Pancreas (tissue), 10 donors: Measurements from ENCODE around the gene MGAM2. TPM values are rescaled to one million over a fixed set of nuclear protein-coding genes. Genes with fewer than 3 reads are reported as not detected.

Experiments
- ATAC-seq, 4 donors: fragments of 200-7000 bp; cut with Tn5 transposase; one replicate each; pipeline versions ENCODE4 v1.8.0 to v1.9.1; 2020; ENCODE audit warnings: mild to moderate bottlenecking in 4 of 4, moderate library complexity in 4 of 4
- DNase-seq, 6 donors: peaks; one replicate each; pipeline ENCODE4 v3.0.0-alpha.2; 2020
- FAIRE-seq: peaks from 2 replicates; lab custom pipeline; 2012; peaks lifted over from hg19 to GRCh38; lab: Jason Lieb, UNC
- H3K27ac ChIP-seq, 4 donors: fragments of 200-600 bp; sonication (generic); 1 replicate in 3 of 4; 2 replicates in 1 of 4; pipeline versions ENCODE4 v1.5.0 to v1.8.0; 2020
- H3K27me3 ChIP-seq, 4 donors: fragments of 200-600 bp; one replicate each; pipeline ENCODE4 v1.8.0; 2021
- H3K36me3 ChIP-seq, 3 donors: fragments of 200-600 bp; sonication (generic) in 1 of 3; one replicate each; pipeline versions ENCODE4 v1.5.0 to v1.8.0; 2020 to 2021
- H3K4me1 ChIP-seq, 3 donors: fragments of 200-600 bp; one replicate each; pipeline ENCODE4 v1.8.0; 2021
- H3K4me3 ChIP-seq, 4 donors: fragments of 200-600 bp; sonication (generic) in 2 of 4; one replicate each; pipeline versions ENCODE4 v1.5.0 to v1.8.0; 2020 to 2021
- H3K9me3 ChIP-seq, 4 donors: fragments of 200-600 bp; one replicate each; pipeline ENCODE4 v1.8.0; 2021
- CTCF ChIP-seq, 4 donors: fragments of 200-600 bp; sonication (generic) in 3 of 4; IDR thresholded peaks; one replicate each; pipeline versions ENCODE4 v1.5.0 to v1.8.0; 2021; ENCODE audit warnings: antibody characterized with exemption in 4 of 4
- WGBS, 2 donors: extraction: QIAGEN DNeasy Blood & Tissue Kit; methylation state at CpG; one replicate each; pipeline ENCODE4 v1.1.7; 2013; 5-methylcytosine and 5-hydroxymethylcytosine counted together
- intact Hi-C, 3 donors: fragments of 100-400 bp; cut with DNase I; formaldehyde crosslinking; loops; one replicate each; pipeline versions ENCODE4 v1.11.1 to v1.14.2; 2022
- polyA plus RNA-seq, 2 donors: library from polyadenylated mRNA; stranded (reverse); fragments of 200-250 nt; gene quantifications; one replicate each; pipeline ENCODE4 v1.2.3, GENCODE V29; 2013
- total RNA-seq, 6 donors: library from RNA; stranded (reverse); fragmentation: NEBNext Ultra II Directional in 4 of 6; extraction: Animal tissue kit (Norgen Biotek cat#: 25700) in 4 of 6; gene quantifications; one replicate each; pipeline versions ENCODE4 v1.2.1 to v1.2.4, GENCODE V29; 2021 to 2023
- donor health status: healthy with polysubstance abuse.
- donor health status: DM: no; HTN: no; CAD: no; lungs with moderate emphysema.
- donor health status: DM: no; HTN: no; CAD: no.
- donor health status: control.
- donor health status: control.
- donor health status: Bipolar disorder and iron deficiency.
- donor health status: DM: yes; HTN: yes; CAD: no.
- donor health status: DM: no; HTN: no; CAD: no.
- donor health status: DM: no; HTN: no; CAD: no.
- donor health status: DM: yes; HTN: yes; CAD: no.

Gene MGAM2
- total and polyA plus RNA-seq, 8 donors: 1.3 to 28.3 (median 9.5) TPM

GRCh38 chr7:142176901-142177300 is 65.4 kb downstream of the MGAM2 start:
- Histone ChIP-seq H3K27me3 (no peaks in the 10 kb centered on the region), H3K9me3 (no peaks in the 10 kb centered on the region), H3K36me3 (peaks cover 0 to 10% (median 5%) of the 10 kb centered on the region in 3 donors), H3K4me1 (no peaks in the 10 kb centered on the region), H3K27ac (no peak overlapping the region), H3K4me3 (no peak overlapping the region)
- intact Hi-C loops: no loop called here
- FAIRE-seq (no peak), DNase-seq (no peak), ATAC-seq (no peak)
- WGBS, 2 donors: 86 to 87% methylated on average over 1 of the region's 1 CpG
- TF ChIP-seq CTCF (IDR thresholded peaks at IDR 0.05): no peak

- H3K9me3 ChIP-seq: no peaks in the 10 kb centered on the region
- intact Hi-C loops: no loop called here
- H3K27me3 ChIP-seq: no peaks in the 10 kb centered on the region
- TF ChIP-seq CTCF (IDR thresholded peaks at IDR 0.05): no peak
- H3K36me3 ChIP-seq: peaks cover 0 to 10% (median 5%) of the 10 kb centered on the region in 3 donors
- no peak overlapping the region for H3K4me3 ChIP-seq
- DNase-seq: no peak
- ATAC-seq: no peak
- H3K27ac ChIP-seq: no peak overlapping the region
- H3K4me1 ChIP-seq: no peaks in the 10 kb centered on the region
- no peak for FAIRE-seq
These were observed 66.4 kb downstream of the MGAM2 start for GRCh38 chr7:142177869-142178268.

GRCh38 chr7:142180426-142180825 is 68.9 kb downstream of the MGAM2 start:
- intact Hi-C loops: no loop called here
- 91 to 94% methylated on average over 1 of the region's 1 CpG for WGBS, 2 donors
- no peak for ATAC-seq

GRCh38 chr7:142181211-142181610 is 69.7 kb downstream of the MGAM2 start:
- no peaks in the 10 kb centered on the region for H3K27me3 ChIP-seq
- intact Hi-C loops: no loop called here
- WGBS, 2 donors: 94 to 96% methylated on average over 2 of the region's 2 CpGs
- no peak for FAIRE-seq
- no peaks in the 10 kb centered on the region for H3K4me1 ChIP-seq
- no peak for TF ChIP-seq CTCF (IDR thresholded peaks at IDR 0.05)
- H3K4me3 ChIP-seq: no peak overlapping the region
- DNase-seq: no peak
- peaks cover 0 to 7% (median 0%) of the 10 kb centered on the region in 3 donors for H3K36me3 ChIP-seq
- ATAC-seq: no peak
- H3K27ac ChIP-seq: no peak overlapping the region
- no peaks in the 10 kb centered on the region for H3K9me3 ChIP-seq

More at GRCh38 chr7:142180426-142180825, 68.9 kb downstream of the MGAM2 start:
- H3K36me3 ChIP-seq: peaks cover 0 to 1% (median 0%) of the 10 kb centered on the region in 3 donors
- DNase-seq (no peak), FAIRE-seq (no peak)
- H3K27ac ChIP-seq: no peak overlapping the region
- H3K4me1 ChIP-seq: no peaks in the 10 kb centered on the region
- H3K4me3 ChIP-seq: no peak overlapping the region
- H3K27me3 ChIP-seq: no peaks in the 10 kb centered on the region
- TF ChIP-seq CTCF (IDR thresholded peaks at IDR 0.05): no peak
- no peaks in the 10 kb centered on the region for H3K9me3 ChIP-seq

GRCh38 chr7:142181966-142182365 is 70.4 kb downstream of the MGAM2 start:
- ATAC-seq (no peak), DNase-seq (no peak), FAIRE-seq (no peak)
- peaks cover 0 to 7% (median 0%) of the 10 kb centered on the region in 3 donors for H3K36me3 ChIP-seq
- intact Hi-C loops: no loop called here
- no peak overlapping the region for H3K4me3 ChIP-seq
- 76 to 83% methylated on average over 1 of the region's 1 CpG for WGBS, 2 donors
- H3K27ac ChIP-seq: no peak overlapping the region
- no peaks in the 10 kb centered on the region for H3K4me1 ChIP-seq
- H3K27me3 ChIP-seq: no peaks in the 10 kb centered on the region
- no peaks in the 10 kb centered on the region for H3K9me3 ChIP-seq
- no peak for TF ChIP-seq CTCF (IDR thresholded peaks at IDR 0.05)
